ENCODE data around the gene TMEM263. TPM values are rescaled to one million over a fixed set of nuclear protein-coding genes. Genes with fewer than 3 reads are reported as not detected.

Gene TMEM263
- total RNA-seq, 4 donors from 2014 or later = 14.2 to 30.5 (median 28.1) TPM

DNA sequence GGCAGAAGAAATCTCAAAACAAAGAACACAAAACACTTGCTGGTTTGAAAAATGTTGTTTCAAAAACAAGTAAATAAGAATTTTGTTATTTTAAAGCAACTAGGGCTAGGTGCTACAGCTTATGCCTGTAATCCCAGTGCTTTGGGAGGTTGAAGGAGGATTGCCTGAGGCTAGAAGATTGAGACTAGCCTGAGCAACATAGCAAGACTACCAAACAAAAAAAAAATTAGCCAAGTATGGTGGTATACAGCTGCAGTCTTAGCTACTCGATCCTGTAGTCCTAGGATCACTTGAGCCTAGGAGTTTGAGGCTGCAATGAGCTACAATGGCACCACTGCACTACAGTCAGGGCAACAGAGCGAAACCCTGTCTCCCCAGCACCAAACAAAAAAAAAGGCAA, 63.8 kb downstream of the TMEM263 start:
- no peaks in the 10 kb centered on the region for H3K4me1 ChIP-seq
- H3K27me3 ChIP-seq = no peaks in the 10 kb centered on the region
- H3K36me3 ChIP-seq = peaks cover 0 to 8% (median 0%) of the 10 kb centered on the region in 3 donors
- H3K27ac ChIP-seq = no peak overlapping the region
- TF ChIP-seq, protein P1, sequence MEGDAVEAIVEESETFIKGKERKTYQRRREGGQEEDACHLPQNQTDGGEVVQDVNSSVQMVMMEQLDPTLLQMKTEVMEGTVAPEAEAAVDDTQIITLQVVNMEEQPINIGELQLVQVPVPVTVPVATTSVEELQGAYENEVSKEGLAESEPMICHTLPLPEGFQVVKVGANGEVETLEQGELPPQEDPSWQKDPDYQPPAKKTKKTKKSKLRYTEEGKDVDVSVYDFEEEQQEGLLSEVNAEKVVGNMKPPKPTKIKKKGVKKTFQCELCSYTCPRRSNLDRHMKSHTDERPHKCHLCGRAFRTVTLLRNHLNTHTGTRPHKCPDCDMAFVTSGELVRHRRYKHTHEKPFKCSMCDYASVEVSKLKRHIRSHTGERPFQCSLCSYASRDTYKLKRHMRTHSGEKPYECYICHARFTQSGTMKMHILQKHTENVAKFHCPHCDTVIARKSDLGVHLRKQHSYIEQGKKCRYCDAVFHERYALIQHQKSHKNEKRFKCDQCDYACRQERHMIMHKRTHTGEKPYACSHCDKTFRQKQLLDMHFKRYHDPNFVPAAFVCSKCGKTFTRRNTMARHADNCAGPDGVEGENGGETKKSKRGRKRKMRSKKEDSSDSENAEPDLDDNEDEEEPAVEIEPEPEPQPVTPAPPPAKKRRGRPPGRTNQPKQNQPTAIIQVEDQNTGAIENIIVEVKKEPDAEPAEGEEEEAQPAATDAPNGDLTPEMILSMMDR (IDR thresholded peaks at IDR 0.05) = no peak
- TF ChIP-seq POLR2A (IDR thresholded peaks at IDR 0.05) = no peak
- H3K9me3 ChIP-seq = no peaks in the 10 kb centered on the region
- H3K4me3 ChIP-seq = no peak overlapping the region
- DNase-seq = no peak

Other genes with a start within 250 kb of the TMEM263 start
- 10 to 100 TPM in 3 of 4 donors, 1 to 10 TPM in 1; 9.5 to 23.1 (median 16.2) TPM for gene RIC8B, start 181.2 kb upstream of the TMEM263 start, total RNA-seq
- 10 to 100 TPM; 10.9 to 19.0 (median 14.8) TPM for gene MTERF2, start 31.2 kb downstream of the TMEM263 start, total RNA-seq
- 10 to 100 TPM; 32.4 to 64.4 (median 47.6) TPM for gene CRY1, start 137.6 kb downstream of the TMEM263 start, total RNA-seq

All from Peyer's patch (tissue), 4 donors.